Thyroid gland (tissue), 4 donors: ENCODE data around the gene ATP5PO. TPM values are rescaled to one million over a fixed set of nuclear protein-coding genes. Genes with fewer than 3 reads are reported as not detected.

ENCODE experiments used
- DNase-seq, 2 donors: peaks; one replicate each; pipeline ENCODE4 v3.0.0-alpha.2; 2019
- H3K27ac ChIP-seq, 3 donors: fragments of 200-600 bp; sonication (generic); 1 replicate in 2 of 3; 2 replicates in 1 of 3; pipeline ENCODE4 v1.5.1; 2016 to 2019; ENCODE audit warnings: mild to moderate bottlenecking in 1 of 3, moderate library complexity in 1 of 3
- H3K27me3 ChIP-seq: fragments of 200-600 bp; sonication (generic); one replicate; pipeline ENCODE4 v1.5.1; 2019
- H3K36me3 ChIP-seq, 2 donors: fragments of 200-600 bp; sonication (generic); one replicate each; pipeline ENCODE4 v1.5.1; 2016 to 2019
- H3K4me1 ChIP-seq, 2 donors: fragments of 200-600 bp; sonication (generic); one replicate each; pipeline ENCODE4 v1.5.1; 2017 to 2019
- H3K4me3 ChIP-seq, 3 donors: fragments of 200-600 bp; sonication (generic); replicated peaks in 1 of 3; 1 replicate in 2 of 3; 2 replicates in 1 of 3; pipeline ENCODE4 v1.5.1; 2016; ENCODE audit warnings: mild to moderate bottlenecking in 1 of 3
- H3K9me3 ChIP-seq: fragments of 200-600 bp; sonication (generic); one replicate; pipeline ENCODE4 v1.5.1; 2017
- POLR2A ChIP-seq, 2 donors: fragments of 450-650 bp; IDR thresholded peaks; one replicate each; pipeline ENCODE4 v1.6.1; 2017; ENCODE audit warnings: antibody characterized with exemption in 2 of 2, mild to moderate bottlenecking in 2 of 2, moderate library complexity in 1 of 2
- WGBS, 2 donors: methylation state at CpG; one replicate each; pipeline ENCODE4 v1.1.5; 2017; 5-methylcytosine and 5-hydroxymethylcytosine counted together
- intact Hi-C: fragments of 100-400 bp; cut with DNase I; formaldehyde crosslinking; loops from one replicate; pipeline ENCODE4 v1.15.1; 2023
- total RNA-seq, 4 donors: library from RNA; depleted of rRNA; stranded (reverse); fragments of >200 nt; gene quantifications; one replicate each; pipeline ENCODE4 v1.2.3, GENCODE V29; 2016
- TF ChIP-seq, protein P1 (sequence below), 6 experiments: fragments of 200-600 bp in 3 of 6; fragments of 450-650 bp in 3 of 6; sonication (generic) in 3 of 6; IDR thresholded peaks; one replicate each; pipeline ENCODE4 v1.5.1; 2016 to 2019; ENCODE audit warnings: antibody characterized with exemption in 6 of 6, mild to moderate bottlenecking in 2 of 6, inconsistent platforms in 1 of 6, moderate library complexity in 1 of 6

Gene ATP5PO
- total RNA-seq, 4 donors from 2014 or later, result 201 to 300 (median 256) TPM

DNA sequence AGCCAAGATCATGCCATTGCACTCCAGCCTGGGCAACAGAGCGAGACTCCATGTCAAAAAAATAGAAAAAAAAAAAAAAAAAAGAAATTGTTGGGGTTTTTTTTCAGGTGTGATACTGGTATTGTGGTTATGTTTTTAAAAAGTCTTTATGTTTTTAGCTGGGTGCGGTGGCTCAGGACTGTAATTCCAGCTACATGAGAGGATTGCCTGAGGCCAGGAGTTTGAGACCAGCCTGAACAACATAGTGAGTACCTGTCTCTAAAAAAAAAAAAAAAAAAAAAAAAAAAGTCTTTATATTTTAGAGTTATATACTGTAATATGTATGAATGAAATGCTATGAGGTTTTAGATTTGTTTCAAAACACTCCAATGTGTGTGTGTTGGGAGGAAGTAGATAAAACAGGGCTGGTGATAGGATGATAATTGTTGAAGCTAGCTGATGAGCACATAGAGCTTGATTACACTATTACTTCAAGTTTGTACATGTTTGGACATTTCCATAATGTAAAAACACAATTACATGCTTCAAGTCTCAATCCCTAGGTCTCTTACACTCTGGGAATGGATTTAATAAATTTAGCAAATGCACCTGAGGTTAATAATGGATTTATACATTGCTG lies 30.2 kb upstream of the ATP5PO start:
- Histone ChIP-seq H3K27ac (no peak overlapping the region), H3K36me3 (no peaks in the 10 kb centered on the region), H3K27me3 (no peaks in the 10 kb centered on the region), H3K4me3 (no peak overlapping the region), H3K9me3 (no peaks in the 10 kb centered on the region), H3K4me1 (peaks cover 44 to 56% of the 10 kb centered on the region in 2 donors)
- WGBS, 2 donors, result 95 to 96% methylated on average over 2 of the region's 2 CpGs
- TF ChIP-seq POLR2A (IDR thresholded peaks at IDR 0.05), result no peak
- TF ChIP-seq, protein P1, sequence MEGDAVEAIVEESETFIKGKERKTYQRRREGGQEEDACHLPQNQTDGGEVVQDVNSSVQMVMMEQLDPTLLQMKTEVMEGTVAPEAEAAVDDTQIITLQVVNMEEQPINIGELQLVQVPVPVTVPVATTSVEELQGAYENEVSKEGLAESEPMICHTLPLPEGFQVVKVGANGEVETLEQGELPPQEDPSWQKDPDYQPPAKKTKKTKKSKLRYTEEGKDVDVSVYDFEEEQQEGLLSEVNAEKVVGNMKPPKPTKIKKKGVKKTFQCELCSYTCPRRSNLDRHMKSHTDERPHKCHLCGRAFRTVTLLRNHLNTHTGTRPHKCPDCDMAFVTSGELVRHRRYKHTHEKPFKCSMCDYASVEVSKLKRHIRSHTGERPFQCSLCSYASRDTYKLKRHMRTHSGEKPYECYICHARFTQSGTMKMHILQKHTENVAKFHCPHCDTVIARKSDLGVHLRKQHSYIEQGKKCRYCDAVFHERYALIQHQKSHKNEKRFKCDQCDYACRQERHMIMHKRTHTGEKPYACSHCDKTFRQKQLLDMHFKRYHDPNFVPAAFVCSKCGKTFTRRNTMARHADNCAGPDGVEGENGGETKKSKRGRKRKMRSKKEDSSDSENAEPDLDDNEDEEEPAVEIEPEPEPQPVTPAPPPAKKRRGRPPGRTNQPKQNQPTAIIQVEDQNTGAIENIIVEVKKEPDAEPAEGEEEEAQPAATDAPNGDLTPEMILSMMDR (IDR thresholded peaks at IDR 0.05), result no peak
- intact Hi-C loops, result no loop called here
- no peak for DNase-seq

GRCh38 chr21:33944185-33944763 lies 28.7 kb upstream of the ATP5PO start:
- Histone ChIP-seq H3K27me3 (no peaks in the 10 kb centered on the region), H3K4me1 (peaks cover 50 to 64% of the 10 kb centered on the region in 2 donors), H3K4me3 (no peak overlapping the region), H3K9me3 (no peaks in the 10 kb centered on the region), H3K27ac (peak overlapping the region in 1 of 3 donors; percentile 82), H3K36me3 (no peaks in the 10 kb centered on the region)
- TF ChIP-seq, protein P1 (IDR thresholded peaks at IDR 0.05), result no peak
- no peak for TF ChIP-seq POLR2A (IDR thresholded peaks at IDR 0.05)
- intact Hi-C loops, result no loop called here
- 95 to 97% methylated on average over 1 of the region's 1 CpG for WGBS, 2 donors
- no peak for DNase-seq

DNA sequence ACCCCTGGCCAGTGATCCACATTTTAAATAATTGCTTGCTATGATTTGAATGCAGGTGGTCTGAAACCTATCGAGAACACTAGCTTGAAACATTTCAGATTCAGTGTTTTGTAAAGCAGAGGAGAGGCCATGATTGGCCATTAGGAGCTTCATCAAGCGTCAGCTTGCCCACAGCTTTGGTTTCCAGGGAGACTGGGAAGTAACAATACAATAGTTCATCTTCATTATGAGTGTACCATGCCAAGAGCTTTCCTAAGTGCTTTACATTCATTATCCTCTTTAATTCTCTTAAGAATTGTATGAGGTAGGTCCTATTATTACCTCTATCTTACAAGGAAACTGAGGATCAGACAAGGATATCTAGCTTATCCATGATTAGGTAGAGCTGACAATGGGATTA lies 27.7 kb upstream of the ATP5PO start:
- Histone ChIP-seq H3K27me3 (no peaks in the 10 kb centered on the region), H3K4me1 (peaks cover 43 to 57% of the 10 kb centered on the region in 2 donors), H3K36me3 (no peaks in the 10 kb centered on the region), H3K9me3 (no peaks in the 10 kb centered on the region), H3K27ac (peak overlapping the region; percentile 39 to 85 (median 82)), H3K4me3 (no peak overlapping the region)
- WGBS, 2 donors, result 91 to 100% methylated on average over 2 of the region's 2 CpGs
- no peak for DNase-seq
- no peak for TF ChIP-seq POLR2A (IDR thresholded peaks at IDR 0.05)
- TF ChIP-seq, protein P1 (IDR thresholded peaks at IDR 0.05), result no peak
- intact Hi-C loops, result no loop called here

GRCh38 chr21:33942426-33942825 lies 26.8 kb upstream of the ATP5PO start:
- no peaks in the 10 kb centered on the region for H3K36me3 ChIP-seq
- H3K9me3 ChIP-seq, result no peaks in the 10 kb centered on the region
- no peak for TF ChIP-seq POLR2A (IDR thresholded peaks at IDR 0.05)
- TF ChIP-seq, protein P1 (IDR thresholded peaks at IDR 0.05), result no peak
- H3K4me1 ChIP-seq, result peaks cover 34 to 50% of the 10 kb centered on the region in 2 donors
- no peak for DNase-seq
- H3K27ac ChIP-seq, result peak overlapping the region; percentile 70 to 85 (median 82)
- intact Hi-C loops, result no loop called here
- no peak overlapping the region for H3K4me3 ChIP-seq
- no peaks in the 10 kb centered on the region for H3K27me3 ChIP-seq

GRCh38 chr21:33940881-33941245 lies 25.3 kb upstream of the ATP5PO start:
- peak; percentile 76 to 79 for DNase-seq
- WGBS, 2 donors, result 54 to 68% methylated on average over 5 of the region's 5 CpGs

More at GRCh38 chr21:33940881-33941245, 25.3 kb upstream of the ATP5PO start:
- Histone ChIP-seq H3K4me3 (no peak overlapping the region), H3K36me3 (no peaks in the 10 kb centered on the region), H3K27me3 (no peaks in the 10 kb centered on the region), H3K27ac (peak overlapping the region; percentile 70 to 85 (median 82)), H3K9me3 (no peaks in the 10 kb centered on the region), H3K4me1 (peaks cover 41 to 55% of the 10 kb centered on the region in 2 donors)
- TF ChIP-seq, protein P1 (IDR thresholded peaks at IDR 0.05), result no peak
- peak in 1 of 2 donors; percentile 53 for TF ChIP-seq POLR2A (IDR thresholded peaks at IDR 0.05)
- intact Hi-C loops, result no loop called here
